Measurements from ENCODE around the gene DDX17. TPM values are rescaled to one million over a fixed set of nuclear protein-coding genes. Genes with fewer than 3 reads are reported as not detected.
"Not testable (repeated sequence)": the region's sequence is repeated elsewhere in the genome, so short reads cannot be mapped to it uniquely, and the experiment has no call there.

The DDX17 gene
- total RNA-seq, 1 experiment from 2014 or later, result 378 TPM

GRCh38 chr22:38470179-38470578 is 35.9 kb downstream of the DDX17 start:
- DNase-seq (ENCODE audit: low read depth); in situ Hi-C loops (cut with HindIII; ENCODE audit: low pct_unique_long_range_greater_than_20kb, low sequenced_read_pairs): not testable (repeated sequence)

GRCh38 chr22:38469306-38469781 is 36.8 kb downstream of the DDX17 start:
- in situ Hi-C loops (cut with HindIII; ENCODE audit: low pct_unique_long_range_greater_than_20kb, low sequenced_read_pairs), result no loop called here
- DNase-seq (ENCODE audit: low read depth), result no peak

GRCh38 chr22:38468443-38469305 is 37.4 kb downstream of the DDX17 start:
- in situ Hi-C loops (cut with HindIII; ENCODE audit: low pct_unique_long_range_greater_than_20kb, low sequenced_read_pairs), result no loop called here

GRCh38 chr22:38467904-38468442 is 38.1 kb downstream of the DDX17 start, which contains the start of gene KDELR3:
Gene KDELR3, plus strand, starts transcription at chr22:38468096. Its CDS starts 138 bp downstream, at chr22:38468234.
- in situ Hi-C loops (cut with HindIII; ENCODE audit: low pct_unique_long_range_greater_than_20kb, low sequenced_read_pairs), result no loop called here
- peak; percentile 74 for DNase-seq (ENCODE audit: low read depth)

More at GRCh38 chr22:38468443-38469305, 37.4 kb downstream of the DDX17 start:
- DNase-seq (ENCODE audit: low read depth), result no peak

- in situ Hi-C loops (cut with HindIII; ENCODE audit: low pct_unique_long_range_greater_than_20kb, low sequenced_read_pairs), result no loop called here
- no peak for DNase-seq (ENCODE audit: low read depth)
Observed at GRCh38 chr22:38467438-38467903, 38.6 kb downstream of the DDX17 start.

GRCh38 chr22:38465673-38466490 is 40.2 kb downstream of the DDX17 start:
- no peak for DNase-seq (ENCODE audit: low read depth)
- in situ Hi-C loops (cut with HindIII; ENCODE audit: low pct_unique_long_range_greater_than_20kb, low sequenced_read_pairs), result no loop called here

- no peak for DNase-seq (ENCODE audit: low read depth)
- in situ Hi-C loops (cut with HindIII; ENCODE audit: low pct_unique_long_range_greater_than_20kb, low sequenced_read_pairs), result no loop called here
Observed at GRCh38 chr22:38464992-38465672, 41.0 kb downstream of the DDX17 start.

GRCh38 chr22:38462960-38463784 is 42.9 kb downstream of the DDX17 start:
- no peak for DNase-seq (ENCODE audit: low read depth)
- in situ Hi-C loops (cut with HindIII; ENCODE audit: low pct_unique_long_range_greater_than_20kb, low sequenced_read_pairs), result no loop called here

GRCh38 chr22:38461414-38462081 is 44.6 kb downstream of the DDX17 start:
- in situ Hi-C loops (cut with HindIII; ENCODE audit: low pct_unique_long_range_greater_than_20kb, low sequenced_read_pairs), result no loop called here
- DNase-seq (ENCODE audit: low read depth), result peak; percentile 87

GRCh38 chr22:38461057-38461413 is 45.1 kb downstream of the DDX17 start:
- in situ Hi-C loops (cut with HindIII; ENCODE audit: low pct_unique_long_range_greater_than_20kb, low sequenced_read_pairs), result no loop called here
- DNase-seq (ENCODE audit: low read depth), result no peak

- in situ Hi-C loops (cut with HindIII; ENCODE audit: low pct_unique_long_range_greater_than_20kb, low sequenced_read_pairs), result no loop called here
- no peak for DNase-seq (ENCODE audit: low read depth)
Observed at GRCh38 chr22:38460426-38460840, 45.7 kb downstream of the DDX17 start.

GRCh38 chr22:38456841-38457699 is 49.0 kb downstream of the DDX17 start:
- in situ Hi-C loops (cut with HindIII; ENCODE audit: low pct_unique_long_range_greater_than_20kb, low sequenced_read_pairs), result no loop called here
- DNase-seq (ENCODE audit: low read depth), result peak; percentile 62

GRCh38 chr22:38456272-38456835 is 49.8 kb downstream of the DDX17 start:
- in situ Hi-C loops (cut with HindIII; ENCODE audit: low pct_unique_long_range_greater_than_20kb, low sequenced_read_pairs), result no loop called here
- no peak for DNase-seq (ENCODE audit: low read depth)

GRCh38 chr22:38455530-38456271 is 50.4 kb downstream of the DDX17 start:
- in situ Hi-C loops (cut with HindIII; ENCODE audit: low pct_unique_long_range_greater_than_20kb, low sequenced_read_pairs), result no loop called here
- no peak for DNase-seq (ENCODE audit: low read depth)

- DNase-seq (ENCODE audit: low read depth), result no peak
- in situ Hi-C loops (cut with HindIII; ENCODE audit: low pct_unique_long_range_greater_than_20kb, low sequenced_read_pairs), result no loop called here
Observed at GRCh38 chr22:38455076-38455529, 51.0 kb downstream of the DDX17 start, which contains the start of gene KCNJ4. Gene KCNJ4, minus strand, starts transcription at chr22:38455199. Its CDS starts 27,067 bp downstream, at chr22:38428132.
